B cell (primary cell): Measurements from ENCODE around the gene COL4A6.

Experiments used
- CTCF ChIP-seq: fragments of 200-600 bp; IDR thresholded peaks from one replicate; pipeline ENCODE4 v1.8.0; 2022; ENCODE audit warnings: antibody characterized with exemption, mild to moderate bottlenecking
- EZH2 ChIP-seq: IDR thresholded peaks from 2 replicates; pipeline ENCODE4 v1.6.1; 2012; ENCODE audit warnings: borderline replicate concordance, low read depth, mild to moderate bottlenecking, moderate library complexity, low read length; ENCODE audit not compliant: insufficient read depth, poor library complexity, severe bottlenecking

GRCh38 chrX:108464604-108465003 lies 26.4 kb upstream of the COL4A6 start:
- TF ChIP-seq EZH2, result no peak
- TF ChIP-seq CTCF, result no peak
